ENCODE data around the gene USF3. TPM values are rescaled to one million over a fixed set of nuclear protein-coding genes. Genes with fewer than 3 reads are reported as not detected.

USF3 gene
- total and polyA plus RNA-seq, 2 of the 4 experiments (the other 2 are of a cell fraction) = 3.0 to 5.2 TPM

- Histone ChIP-seq H2AK9ac (replicated peaks; ENCODE audit: low read depth, low read length, poor library complexity) (no peak overlapping the region), H3K36me3 (ENCODE audit: control insufficient read depth, insufficient read depth, low read length) (peaks cover 2% of the 10 kb centered on the region; the same call in 1 of the 2 replicates), H2BK5ac (ENCODE audit: low read depth, low read length, poor library complexity, severe bottlenecking) (no peak overlapping the region), H3K4ac (ENCODE audit: low read depth, low read length) (no peak overlapping the region), H3K9me1 (ENCODE audit: insufficient read depth, low read length) (peaks cover 7% of the 10 kb centered on the region), H3K23ac (ENCODE audit: low read depth, low read length) (no peak overlapping the region), H3K9ac (ENCODE audit: low read depth, low read length) (no peak overlapping the region), H3K9me3 (ENCODE audit: control insufficient read depth, insufficient read depth, low read length) (peaks cover 1% of the 10 kb centered on the region; the same call in 1 of the 2 replicates), H4K20me1 (ENCODE audit: insufficient read depth, low read length) (peaks cover 10% of the 10 kb centered on the region; the same call in 1 of the 2 replicates), H4K5ac (ENCODE audit: low read depth, low read length) (no peak overlapping the region), H3K4me2 (ENCODE audit: low read depth, low read length) (no peak overlapping the region), H3K4me1 (ENCODE audit: control insufficient read depth, insufficient read depth, low read length) (peaks cover 12% of the 10 kb centered on the region), H4K8ac (ENCODE audit: low read depth in 2 of 2, low read length in 2 of 2) (no peak overlapping the region), H2BK120ac (ENCODE audit: low read depth, low read length) (no peak overlapping the region), H2AFZ (replicated peaks; ENCODE audit: low read length, poor library complexity) (no peak overlapping the region), H3K27ac (ENCODE audit: insufficient read depth, low read length) (no peak overlapping the region), H2BK20ac (ENCODE audit: low read depth, low read length) (no peak overlapping the region), H3K79me1 (ENCODE audit: low read depth in 1 of 2, low read length in 2 of 2) (peaks cover 16 to 31% of the 10 kb centered on the region in 2 experiments), H2AK5ac (ENCODE audit: low read depth, low read length) (no peak overlapping the region), H3K18ac (ENCODE audit: low read depth, low read length) (no peak overlapping the region), H3K56ac (ENCODE audit: extremely low read depth, insufficient read depth, low read length) (no peak overlapping the region), H3K27me3 (ENCODE audit: control insufficient read depth, insufficient read depth, low read length) (no peaks in the 10 kb centered on the region), H3K14ac (replicated peaks; ENCODE audit: low read depth, low read length) (no peak overlapping the region), H2BK15ac (ENCODE audit: low read depth, low read length) (no peak overlapping the region), H3K4me3 (ENCODE audit: insufficient read depth, low read depth, low read length) (no peak overlapping the region), H4K91ac (ENCODE audit: insufficient read depth, low read depth, low read length) (no peak overlapping the region)
- ATAC-seq (ENCODE audit: low read depth) = no peak
- no TSS peak for BruUV-seq (replicated peaks)
- in situ Hi-C loops (cut with MboI; ENCODE audit: low sequenced_read_pairs) (no loop called here), dilution Hi-C loops (cut with HindIII; ENCODE audit: low sequenced_read_pairs, unreplicated experiment) (no loop called here), intact Hi-C loops (cut with micrococcal nuclease) (no loop called here)
- no CpG with 5 or more reads among the region's 3 CpGs for WGBS, 2 experiments (ENCODE audit: extremely low coverage in 2 of 2, insufficient read length in 1 of 2)
- POLR2A ChIA-PET (ENCODE audit: unreplicated experiment) = no interaction called here
- no peak for TF ChIP-seq FOS (IDR thresholded peaks at IDR 0.05; ENCODE audit: low read depth, low read length)
- CTCF ChIA-PET = no interaction called here
- no peak for DNase-seq
Observed at GRCh38 chr3:113684271-113684819, 12.1 kb downstream of the USF3 start.
